ENCODE results near the gene GFRA1.

GFRA1 gene

DNA sequence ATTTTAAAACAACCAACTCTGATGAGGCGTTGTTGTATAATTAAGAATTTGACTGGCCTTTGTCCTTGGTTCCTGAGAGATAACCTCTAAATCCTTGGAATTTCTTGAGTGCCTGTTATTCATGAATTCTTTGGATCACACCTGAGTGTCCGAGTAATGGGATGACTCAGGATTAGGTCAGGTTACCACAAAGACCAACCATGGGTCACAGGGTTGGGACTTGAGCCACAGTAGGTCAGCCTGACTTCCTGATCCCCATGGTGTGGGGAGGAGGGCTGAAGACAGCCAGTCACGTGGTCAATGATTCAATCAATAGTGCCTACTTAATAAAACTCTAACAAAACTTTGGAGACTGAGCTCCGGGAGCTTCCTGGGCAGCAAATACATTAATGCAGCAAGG is 192.5 kb downstream of the GFRA1 start:
- Mint-ChIP-seq H3K27ac (no peak overlapping the region), H3K4me3 (no peak overlapping the region), H3K9me3 (no peaks in the 10 kb centered on the region), H3K36me3 (ENCODE audit: low read depth) (peaks cover 10% of the 10 kb centered on the region), H3K4me1 (peaks cover 42% of the 10 kb centered on the region), H3K27me3 (ENCODE audit: low read depth) (peaks cover 7% of the 10 kb centered on the region)
- TF ChIP-seq, protein P1, sequence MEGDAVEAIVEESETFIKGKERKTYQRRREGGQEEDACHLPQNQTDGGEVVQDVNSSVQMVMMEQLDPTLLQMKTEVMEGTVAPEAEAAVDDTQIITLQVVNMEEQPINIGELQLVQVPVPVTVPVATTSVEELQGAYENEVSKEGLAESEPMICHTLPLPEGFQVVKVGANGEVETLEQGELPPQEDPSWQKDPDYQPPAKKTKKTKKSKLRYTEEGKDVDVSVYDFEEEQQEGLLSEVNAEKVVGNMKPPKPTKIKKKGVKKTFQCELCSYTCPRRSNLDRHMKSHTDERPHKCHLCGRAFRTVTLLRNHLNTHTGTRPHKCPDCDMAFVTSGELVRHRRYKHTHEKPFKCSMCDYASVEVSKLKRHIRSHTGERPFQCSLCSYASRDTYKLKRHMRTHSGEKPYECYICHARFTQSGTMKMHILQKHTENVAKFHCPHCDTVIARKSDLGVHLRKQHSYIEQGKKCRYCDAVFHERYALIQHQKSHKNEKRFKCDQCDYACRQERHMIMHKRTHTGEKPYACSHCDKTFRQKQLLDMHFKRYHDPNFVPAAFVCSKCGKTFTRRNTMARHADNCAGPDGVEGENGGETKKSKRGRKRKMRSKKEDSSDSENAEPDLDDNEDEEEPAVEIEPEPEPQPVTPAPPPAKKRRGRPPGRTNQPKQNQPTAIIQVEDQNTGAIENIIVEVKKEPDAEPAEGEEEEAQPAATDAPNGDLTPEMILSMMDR (IDR thresholded peaks at IDR 0.05; ENCODE audit: unreplicated experiment in 3 of 3) = no peak

DNA sequence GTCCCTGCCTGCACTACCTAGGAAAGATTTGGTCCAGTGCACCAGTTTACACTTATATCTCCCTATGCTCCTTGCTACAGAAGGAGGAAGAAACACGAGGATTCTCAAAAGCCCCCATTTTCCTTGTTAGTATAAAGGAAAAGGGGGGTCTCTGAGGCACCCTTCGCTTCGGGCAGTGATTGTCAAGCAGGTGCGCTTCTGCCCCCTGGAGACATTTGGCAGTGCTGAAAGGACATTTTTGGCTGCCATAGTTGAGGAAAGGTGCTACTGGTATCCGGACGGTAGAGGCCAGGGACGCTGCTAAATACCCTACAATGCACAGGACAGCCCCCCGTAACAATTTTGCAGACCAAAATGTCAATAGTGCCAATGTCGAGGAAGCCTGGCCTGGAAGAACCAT is 193.7 kb downstream of the GFRA1 start:
- H3K27ac Mint-ChIP-seq = no peak overlapping the region
- H3K4me3 Mint-ChIP-seq = no peak overlapping the region
- H3K9me3 Mint-ChIP-seq = no peaks in the 10 kb centered on the region
- peaks cover 3% of the 10 kb centered on the region for H3K27me3 Mint-ChIP-seq (ENCODE audit: low read depth)
- TF ChIP-seq, protein P1 (IDR thresholded peaks at IDR 0.05; ENCODE audit: unreplicated experiment in 3 of 3) = no peak
- H3K4me1 Mint-ChIP-seq = peaks cover 37% of the 10 kb centered on the region
- H3K36me3 Mint-ChIP-seq (ENCODE audit: low read depth) = peaks cover 10% of the 10 kb centered on the region

DNA sequence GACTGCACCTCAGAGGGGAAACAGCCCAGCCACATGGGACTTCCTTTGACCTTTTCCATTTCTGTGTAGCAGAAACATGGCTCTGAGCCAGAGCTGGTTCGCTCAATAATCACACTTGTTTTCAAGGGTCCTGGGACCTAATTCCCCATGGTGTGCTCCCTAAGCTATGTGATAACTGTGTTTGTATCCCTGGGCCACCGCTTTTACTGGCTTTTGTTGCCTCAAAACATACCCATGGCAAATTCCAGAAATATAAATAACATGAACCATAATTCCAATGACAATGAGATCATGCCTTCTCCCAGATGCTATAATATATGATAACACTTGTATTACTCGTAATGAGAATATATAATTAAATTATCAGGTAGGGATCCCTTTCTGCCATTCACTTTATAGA is 196.4 kb downstream of the GFRA1 start:
- Mint-ChIP-seq H3K4me1 (peaks cover 49% of the 10 kb centered on the region), H3K27ac (no peak overlapping the region), H3K9me3 (no peaks in the 10 kb centered on the region), H3K4me3 (no peak overlapping the region), H3K27me3 (ENCODE audit: low read depth) (peaks cover 3% of the 10 kb centered on the region), H3K36me3 (ENCODE audit: low read depth) (peaks cover 6% of the 10 kb centered on the region)
- TF ChIP-seq, protein P1 (IDR thresholded peaks at IDR 0.05; ENCODE audit: unreplicated experiment in 3 of 3) = no peak

GRCh38 chr10:116073510-116073909 is 199.5 kb downstream of the GFRA1 start:
- no peaks in the 10 kb centered on the region for H3K27me3 Mint-ChIP-seq (ENCODE audit: low read depth)
- no peak overlapping the region for H3K4me3 Mint-ChIP-seq
- H3K27ac Mint-ChIP-seq = peak overlapping the region in 2 of 3 experiments; percentile 5
- no peaks in the 10 kb centered on the region for H3K36me3 Mint-ChIP-seq (ENCODE audit: low read depth)
- H3K4me1 Mint-ChIP-seq = peaks cover 72% of the 10 kb centered on the region
- no peaks in the 10 kb centered on the region for H3K9me3 Mint-ChIP-seq
- TF ChIP-seq, protein P1 (IDR thresholded peaks at IDR 0.05; ENCODE audit: unreplicated experiment in 3 of 3) = no peak

DNA sequence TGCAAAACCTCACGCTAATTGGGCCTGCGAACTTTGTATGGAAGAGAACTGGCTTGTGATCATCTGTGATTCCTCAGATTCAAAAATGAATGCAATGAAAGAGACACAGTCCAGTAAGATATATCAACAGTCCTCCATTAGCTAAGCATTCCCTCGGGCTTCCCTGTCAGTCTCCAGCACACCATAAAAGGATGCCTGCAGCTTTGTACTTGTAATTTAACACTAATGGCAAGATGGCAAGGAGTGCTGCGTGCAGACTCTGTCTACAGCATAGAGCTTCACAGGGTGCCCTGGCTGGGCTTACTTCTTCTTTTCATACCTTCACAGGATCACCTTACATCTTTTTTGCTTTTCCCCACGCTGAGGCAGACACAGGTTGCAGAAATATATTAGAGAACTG is 200.0 kb downstream of the GFRA1 start:
- Mint-ChIP-seq H3K27ac (peak overlapping the region; percentile 1 to 5 (median 5)), H3K27me3 (ENCODE audit: low read depth) (no peaks in the 10 kb centered on the region), H3K4me3 (no peak overlapping the region)

More for the DNA sequence above, 200.0 kb downstream of the GFRA1 start:
- TF ChIP-seq, protein P1 (IDR thresholded peaks at IDR 0.05; ENCODE audit: unreplicated experiment in 3 of 3) = no peak
- Mint-ChIP-seq H3K9me3 (no peaks in the 10 kb centered on the region), H3K4me1 (peaks cover 75% of the 10 kb centered on the region), H3K36me3 (ENCODE audit: low read depth) (no peaks in the 10 kb centered on the region)

Measured in nephron (organoid).